Spleen (tissue), 7 donors: ENCODE measurements around the gene VMP1.

Experiments
- CTCF ChIP-seq, 11 experiments: fragments of 200-600 bp in 7 of 11; fragments of 450-650 bp in 4 of 11; sonication (generic) in 4 of 11; IDR thresholded peaks in 8 of 11; conservative IDR thresholded peaks in 3 of 11; 1 replicate in 7 of 11; 2 replicates in 4 of 11; pipeline versions ENCODE4 v1.4.0 to v1.8.0; 2016 to 2021; ENCODE audit warnings: antibody characterized with exemption in 11 of 11, inconsistent platforms in 4 of 11, mild to moderate bottlenecking in 1 of 11
- POLR2A ChIP-seq, 3 donors: fragments of 450-650 bp; IDR thresholded peaks; one replicate each; pipeline ENCODE4 v1.5.1; 2017; ENCODE audit warnings: antibody characterized with exemption in 3 of 3, mild to moderate bottlenecking in 1 of 3
- donor health status: DM: no; HTN: no; CAD: no; lungs with moderate emphysema.
- donor health status: DM: no; HTN: no; CAD: no.
- donor health status: DM: no; HTN: no; CAD: no.

- TF ChIP-seq CTCF (IDR thresholded peaks at IDR 0.05 in 8 of 11, conservative IDR thresholded peaks at IDR 0.05 in 3 of 11) (no peak), POLR2A (IDR thresholded peaks at IDR 0.05) (no peak)
Measured at GRCh38 chr17:59858167-59858816, 150.8 kb downstream of the VMP1 start.
